Spleen (tissue), 7 donors: ENCODE data around the gene NEDD4L.

Experiments used
- CTCF ChIP-seq, 11 experiments: fragments of 200-600 bp in 7 of 11; fragments of 450-650 bp in 4 of 11; sonication (generic) in 4 of 11; IDR thresholded peaks in 8 of 11; conservative IDR thresholded peaks in 3 of 11; 1 replicate in 7 of 11; 2 replicates in 4 of 11; pipeline versions ENCODE4 v1.4.0 to v1.8.0; 2016 to 2021; ENCODE audit warnings: antibody characterized with exemption in 11 of 11, inconsistent platforms in 4 of 11, mild to moderate bottlenecking in 1 of 11
- POLR2A ChIP-seq, 3 donors: fragments of 450-650 bp; IDR thresholded peaks; one replicate each; pipeline ENCODE4 v1.5.1; 2017; ENCODE audit warnings: antibody characterized with exemption in 3 of 3, mild to moderate bottlenecking in 1 of 3
- donor health status: DM: no; HTN: no; CAD: no; lungs with moderate emphysema.
- donor health status: DM: no; HTN: no; CAD: no.
- donor health status: DM: no; HTN: no; CAD: no.

- TF ChIP-seq POLR2A (IDR thresholded peaks at IDR 0.05) (no peak), CTCF (IDR thresholded peaks at IDR 0.05 in 8 of 11, conservative IDR thresholded peaks at IDR 0.05 in 3 of 11) (no peak)
These were observed 22.5 kb upstream of the NEDD4L start for GRCh38 chr18:58021504-58021903.
